HS-5 (cell line): ENCODE data around the gene CYB561D1.

Experiments used
- DNase-seq: peaks from one replicate; pipeline ENCODE4 v3.0.0-alpha.2; 2012; ENCODE audit warnings: low read depth

CYB561D1 gene

GRCh38 chr1:109530457-109531087, 36.7 kb downstream of the CYB561D1 start:
- no peak for DNase-seq

DNA sequence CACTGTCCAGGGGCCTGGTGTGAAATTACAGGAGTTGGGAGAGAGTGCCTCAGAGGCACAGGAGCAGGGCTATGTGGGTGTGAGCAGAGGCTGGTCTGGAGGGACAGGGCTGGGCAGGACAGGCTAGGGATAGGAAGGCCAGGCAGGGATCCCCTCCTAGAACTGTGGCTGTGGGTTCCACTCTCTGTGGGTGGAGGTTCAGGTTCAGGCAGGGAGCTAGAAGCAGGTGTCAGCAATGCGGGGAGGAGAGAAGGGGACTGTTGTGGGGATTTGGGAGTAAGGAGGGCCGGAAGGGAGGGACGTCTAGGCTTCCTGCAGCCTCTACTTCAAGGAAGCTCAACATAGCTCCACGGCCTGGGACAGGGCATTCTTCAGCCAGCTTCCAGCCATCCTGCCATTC, 37.5 kb downstream of the CYB561D1 start:
- no peak for DNase-seq

DNA sequence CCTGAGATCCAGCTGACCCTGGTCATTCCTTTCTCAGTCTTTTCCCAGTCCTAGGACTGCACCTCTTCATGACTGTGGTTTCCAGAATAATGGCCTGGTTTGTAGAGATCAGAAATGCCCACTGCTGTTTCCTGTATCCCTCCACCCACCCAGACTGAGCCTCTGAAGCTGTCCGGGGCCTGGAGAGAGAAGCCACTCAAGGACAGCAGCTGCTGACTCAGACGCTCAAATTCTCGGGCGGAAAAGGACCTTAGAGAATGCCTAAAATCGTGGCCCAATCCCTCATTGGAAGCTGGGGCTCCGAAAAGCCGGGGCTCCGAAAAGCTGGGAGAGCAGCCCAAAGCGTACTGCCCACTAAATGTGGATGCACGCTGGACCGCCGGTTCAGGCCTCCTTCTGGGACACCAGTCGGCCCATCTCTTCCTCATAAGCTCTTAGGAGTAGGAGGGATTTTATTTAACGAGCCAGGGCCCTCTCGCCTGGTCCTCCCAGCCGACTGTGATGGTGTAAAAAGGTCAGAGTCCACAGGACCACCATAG, 38.0 kb downstream of the CYB561D1 start:
- no peak for DNase-seq

- DNase-seq, result no peak
Measured at GRCh38 chr1:109532365-109533136, 38.7 kb downstream of the CYB561D1 start.

- DNase-seq, result no peak
Measured at GRCh38 chr1:109534307-109534858, 40.5 kb downstream of the CYB561D1 start.

DNA sequence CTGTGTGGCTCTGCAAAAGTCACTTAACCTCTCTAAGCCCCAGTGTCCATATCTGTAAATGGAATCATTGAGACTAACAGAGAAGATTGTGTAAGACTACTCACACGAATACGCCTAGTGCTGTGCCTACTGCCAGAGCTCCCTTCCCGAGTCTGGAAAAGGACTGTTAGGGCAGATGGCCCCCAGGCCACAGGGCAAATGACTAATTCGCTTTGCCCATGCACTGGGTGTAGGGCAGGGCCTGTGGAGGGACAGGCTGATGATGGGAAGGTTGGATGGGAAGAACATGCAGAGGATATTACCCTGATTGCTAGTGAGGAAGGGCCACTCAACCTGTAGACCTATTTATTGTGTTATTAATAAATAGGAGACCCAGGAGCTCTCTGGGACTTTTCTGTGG, 41.6 kb downstream of the CYB561D1 start:
- no peak for DNase-seq

DNA sequence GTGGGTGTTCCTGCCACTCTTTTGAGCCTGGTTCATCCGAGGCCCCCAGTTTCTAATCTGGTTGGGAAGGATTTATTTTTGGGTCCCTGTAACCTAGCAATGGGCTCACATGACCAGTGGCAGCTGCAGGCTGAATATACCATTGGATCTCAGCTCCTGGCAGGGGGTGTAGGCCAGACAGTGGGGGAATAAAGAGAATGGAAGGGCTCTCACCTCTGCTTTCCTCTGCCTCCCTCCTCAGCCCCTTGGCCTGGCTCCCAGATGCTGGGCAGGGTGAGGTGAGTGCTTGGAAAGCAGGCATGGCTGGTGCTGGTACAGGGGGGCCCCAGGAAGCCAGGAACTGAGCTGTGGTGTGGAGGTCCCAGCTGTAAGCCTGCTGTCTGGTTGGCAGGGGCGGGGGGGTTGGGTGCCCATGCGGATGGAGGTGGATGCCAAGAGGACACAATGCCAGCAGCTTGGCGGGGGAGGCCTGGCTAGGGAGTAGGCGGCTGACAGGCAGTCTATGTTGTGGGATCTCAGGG, 42.1 kb downstream of the CYB561D1 start:
- DNase-seq, result no peak

GRCh38 chr1:109537450-109538178, 43.7 kb downstream of the CYB561D1 start:
- no peak for DNase-seq

DNA sequence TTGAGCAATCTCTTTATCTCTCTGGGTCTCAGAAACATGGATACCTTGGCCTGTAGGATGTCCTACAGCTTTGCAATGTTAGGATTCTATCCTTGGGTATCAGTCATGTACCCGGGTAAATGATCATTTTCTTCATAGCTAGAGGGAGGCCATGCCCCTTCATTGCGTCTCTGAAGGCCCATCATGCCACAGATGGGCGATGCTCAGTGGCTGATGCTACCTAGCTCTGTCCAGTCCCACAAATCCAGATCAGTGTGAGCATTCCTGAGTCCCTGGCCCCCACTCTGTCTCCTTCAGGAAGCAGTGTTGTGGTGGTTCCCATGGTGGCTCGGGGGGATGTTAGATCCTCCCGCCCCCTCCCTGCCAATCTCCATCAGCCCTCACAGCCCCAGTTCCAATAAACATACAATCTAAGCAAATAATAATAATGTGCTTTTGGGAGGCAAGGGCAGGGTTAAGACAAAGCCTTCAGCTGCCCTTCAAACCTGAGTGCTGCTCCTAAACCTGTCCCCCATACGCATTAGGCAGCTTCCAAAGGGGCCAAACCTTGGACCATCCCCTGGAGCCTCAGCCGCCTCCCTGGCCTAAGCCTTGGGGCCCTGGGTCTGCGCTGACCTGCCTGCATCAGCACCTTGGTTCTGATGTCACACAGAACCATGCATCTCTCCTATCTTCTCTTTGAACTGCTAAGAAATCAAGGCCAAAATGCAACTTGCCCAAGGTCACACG, 45.1 kb downstream of the CYB561D1 start:
- DNase-seq, result no peak

DNA sequence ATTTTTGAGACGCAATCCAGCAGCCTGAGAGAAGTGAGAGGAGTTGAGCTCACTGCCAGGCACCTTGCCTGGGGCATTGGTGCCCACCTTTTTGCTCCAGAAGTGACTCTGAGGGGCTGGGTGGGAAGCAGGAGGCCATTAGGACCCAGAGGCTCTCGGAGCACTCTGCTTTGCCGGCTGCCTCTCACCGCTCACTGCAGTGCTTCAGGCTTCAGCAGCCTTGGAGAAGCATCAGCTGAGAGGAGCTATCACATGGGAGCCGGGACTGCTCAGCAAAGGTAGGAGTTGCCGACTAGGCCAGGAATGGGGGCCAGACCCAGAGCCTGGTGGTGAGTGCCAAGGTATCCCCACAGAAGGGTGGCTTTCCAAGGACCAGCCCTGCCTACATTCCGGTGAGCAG, 45.8 kb downstream of the CYB561D1 start, which contains the start of gene GPR61:
TSS of gene GPR61 (plus strand) at position 197 of the 400 bp plus-strand sequence. CDS start 3,151 bp downstream, outside the sequence.
- DNase-seq, result no peak

DNA sequence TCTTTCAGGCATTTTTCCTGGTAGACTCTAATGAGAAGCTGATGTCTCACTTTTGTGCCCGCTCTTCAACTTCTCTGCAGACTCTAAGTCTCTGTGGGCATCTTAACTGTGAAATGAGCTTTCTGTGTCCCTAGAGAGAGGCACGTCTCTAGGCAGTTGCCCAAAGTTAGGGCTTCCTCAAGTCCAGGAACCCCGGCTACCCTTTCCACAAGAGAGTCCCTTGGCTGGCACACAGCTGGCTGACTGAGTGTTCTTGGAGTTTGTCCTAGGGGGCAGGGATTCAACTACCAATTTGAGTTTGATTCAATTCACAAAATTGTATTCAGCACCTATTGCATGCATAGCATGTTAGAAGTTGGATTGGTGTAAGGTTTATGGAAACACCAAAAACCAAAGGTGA, 47.2 kb downstream of the CYB561D1 start:
- no peak for DNase-seq

DNA sequence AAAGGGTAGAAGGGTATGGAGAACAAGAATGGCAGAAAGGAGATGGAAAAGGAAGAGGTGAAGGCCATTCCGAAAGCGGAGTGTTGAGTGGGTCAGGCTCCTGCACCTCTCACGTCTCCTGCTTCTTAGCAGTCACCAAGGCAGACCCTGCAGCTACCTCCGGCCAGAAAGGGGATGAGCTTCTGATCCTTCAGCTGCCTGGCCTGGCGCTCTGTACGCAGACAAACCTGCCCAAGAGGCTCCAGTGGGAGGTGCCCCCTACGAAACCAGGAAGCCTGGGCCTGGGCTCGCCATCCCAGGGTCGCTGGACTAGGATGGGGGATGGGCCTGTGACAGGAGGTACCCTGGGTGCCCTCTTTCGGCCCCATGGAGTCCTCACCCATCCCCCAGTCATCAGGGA, 48.8 kb downstream of the CYB561D1 start:
- DNase-seq, result no peak

DNA sequence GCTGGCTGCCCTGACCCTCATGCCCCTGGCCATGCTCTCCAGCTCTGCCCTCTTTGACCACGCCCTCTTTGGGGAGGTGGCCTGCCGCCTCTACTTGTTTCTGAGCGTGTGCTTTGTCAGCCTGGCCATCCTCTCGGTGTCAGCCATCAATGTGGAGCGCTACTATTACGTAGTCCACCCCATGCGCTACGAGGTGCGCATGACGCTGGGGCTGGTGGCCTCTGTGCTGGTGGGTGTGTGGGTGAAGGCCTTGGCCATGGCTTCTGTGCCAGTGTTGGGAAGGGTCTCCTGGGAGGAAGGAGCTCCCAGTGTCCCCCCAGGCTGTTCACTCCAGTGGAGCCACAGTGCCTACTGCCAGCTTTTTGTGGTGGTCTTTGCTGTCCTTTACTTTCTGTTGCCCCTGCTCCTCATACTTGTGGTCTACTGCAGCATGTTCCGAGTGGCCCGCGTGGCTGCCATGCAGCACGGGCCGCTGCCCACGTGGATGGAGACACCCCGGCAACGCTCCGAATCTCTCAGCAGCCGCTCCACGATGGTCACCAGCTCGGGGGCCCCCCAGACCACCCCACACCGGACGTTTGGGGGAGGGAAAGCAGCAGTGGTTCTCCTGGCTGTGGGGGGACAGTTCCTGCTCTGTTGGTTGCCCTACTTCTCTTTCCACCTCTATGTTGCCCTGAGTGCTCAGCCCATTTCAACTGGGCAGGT, 49.5 kb downstream of the CYB561D1 start:
- DNase-seq, result no peak

DNA sequence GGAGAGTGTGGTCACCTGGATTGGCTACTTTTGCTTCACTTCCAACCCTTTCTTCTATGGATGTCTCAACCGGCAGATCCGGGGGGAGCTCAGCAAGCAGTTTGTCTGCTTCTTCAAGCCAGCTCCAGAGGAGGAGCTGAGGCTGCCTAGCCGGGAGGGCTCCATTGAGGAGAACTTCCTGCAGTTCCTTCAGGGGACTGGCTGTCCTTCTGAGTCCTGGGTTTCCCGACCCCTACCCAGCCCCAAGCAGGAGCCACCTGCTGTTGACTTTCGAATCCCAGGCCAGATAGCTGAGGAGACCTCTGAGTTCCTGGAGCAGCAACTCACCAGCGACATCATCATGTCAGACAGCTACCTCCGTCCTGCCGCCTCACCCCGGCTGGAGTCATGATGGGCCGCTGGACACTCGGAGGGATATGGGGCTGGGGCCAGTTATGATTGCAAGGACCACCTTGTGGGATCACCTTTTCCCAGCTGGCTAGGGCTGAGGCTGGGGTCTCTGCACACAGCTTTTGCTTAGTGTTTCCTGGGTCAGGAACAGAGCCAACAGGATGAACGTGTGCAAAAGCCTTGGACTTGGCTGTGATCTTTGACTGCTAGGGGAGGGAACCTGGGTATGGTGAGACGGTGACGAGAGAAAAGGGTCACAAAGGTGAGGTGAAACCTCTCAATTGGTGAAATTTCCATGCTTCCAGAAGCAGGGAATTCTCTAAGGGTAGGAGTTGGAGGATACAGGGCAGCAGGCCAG, 50.3 kb downstream of the CYB561D1 start:
- DNase-seq, result no peak

GRCh38 chr1:109546311-109547109, 52.6 kb downstream of the CYB561D1 start:
- peak; percentile 67 for DNase-seq

GRCh38 chr1:109547463-109548320, 53.8 kb downstream of the CYB561D1 start:
- DNase-seq, result no peak

DNA sequence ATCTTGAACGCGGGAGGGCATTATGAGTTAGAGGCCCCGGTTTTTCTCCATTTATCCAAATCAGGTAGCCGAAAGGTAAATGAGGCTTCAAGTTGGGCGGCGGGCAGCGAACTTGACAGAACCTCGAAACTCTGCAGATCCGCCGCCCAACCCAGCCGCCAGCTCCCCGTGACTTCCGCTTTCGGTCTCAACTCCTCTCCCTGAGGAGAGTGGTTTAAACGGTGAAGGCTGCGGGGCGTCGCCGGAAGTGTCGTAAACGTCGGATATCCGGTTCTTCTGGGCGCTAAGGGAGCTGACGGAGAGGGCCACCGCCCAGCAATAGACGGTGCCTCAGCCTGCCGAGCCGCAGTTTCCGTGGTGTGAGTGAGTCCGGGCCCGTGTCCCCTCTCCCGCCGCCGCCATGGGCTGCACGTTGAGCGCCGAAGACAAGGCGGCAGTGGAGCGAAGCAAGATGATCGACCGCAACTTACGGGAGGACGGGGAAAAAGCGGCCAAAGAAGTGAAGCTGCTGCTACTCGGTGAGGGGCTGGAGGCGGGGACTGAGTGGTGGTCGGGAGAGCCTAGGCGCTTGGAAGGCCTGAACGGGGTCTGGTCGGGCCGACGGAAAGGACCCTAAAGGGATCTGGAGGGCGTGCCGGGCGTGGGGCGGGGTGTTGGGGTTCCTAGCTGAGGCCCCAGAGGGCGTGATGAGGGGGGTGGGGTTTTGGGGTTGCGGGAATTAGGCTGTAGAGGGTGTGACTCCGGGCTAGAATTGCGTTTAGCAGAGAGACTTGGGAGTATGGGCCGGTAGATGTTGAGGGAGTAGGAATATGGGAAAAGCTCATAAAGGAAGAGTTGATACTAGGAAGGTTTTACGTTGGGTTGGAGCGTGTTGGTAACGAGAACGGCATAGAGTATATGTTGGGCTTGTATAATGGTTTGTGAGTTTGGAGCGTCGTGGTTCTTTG, 54.7 kb downstream of the CYB561D1 start, which contains the start of gene GNAI3:
TSS of gene GNAI3 (plus strand) at position 295 of the 947 bp plus-strand sequence. CDS start at position 401, 106 bp downstream.
- peak; percentile 83 for DNase-seq
